MM.1S (cell line): ENCODE results near the gene PELO.

Source experiments
- CTCF ChIP-seq: fragments of 300-600 bp; sonication (generic); IDR thresholded peaks from 2 replicates; pipeline ENCODE4 v1.5.1; 2016; ENCODE audit warnings: antibody characterized with exemption, low read length, mixed read lengths
- EZH2 ChIP-seq: fragments of 300-600 bp; sonication (generic); optimal IDR thresholded peaks from 2 replicates; pipeline ENCODE3; 2017; ENCODE audit warnings: low read depth, mild to moderate bottlenecking, antibody characterized with exemption, low read length, mixed read lengths

- TF ChIP-seq CTCF (no peak), EZH2 (no peak)
Observed at GRCh38 chr5:52801329-52801728, 13.6 kb downstream of the PELO start.
